Anterior cingulate cortex (tissue), 58 donors: ENCODE results near the gene ARMC12.
A peak's percentile ranks its signal among the peaks of the same experiment; 100 is the strongest.

ENCODE experiments used
- DNase-seq, 58 donors: peaks; one replicate each; lab custom pipeline; 2025; lab: John Stamatoyannopoulos, UW

Gene ARMC12

DNA sequence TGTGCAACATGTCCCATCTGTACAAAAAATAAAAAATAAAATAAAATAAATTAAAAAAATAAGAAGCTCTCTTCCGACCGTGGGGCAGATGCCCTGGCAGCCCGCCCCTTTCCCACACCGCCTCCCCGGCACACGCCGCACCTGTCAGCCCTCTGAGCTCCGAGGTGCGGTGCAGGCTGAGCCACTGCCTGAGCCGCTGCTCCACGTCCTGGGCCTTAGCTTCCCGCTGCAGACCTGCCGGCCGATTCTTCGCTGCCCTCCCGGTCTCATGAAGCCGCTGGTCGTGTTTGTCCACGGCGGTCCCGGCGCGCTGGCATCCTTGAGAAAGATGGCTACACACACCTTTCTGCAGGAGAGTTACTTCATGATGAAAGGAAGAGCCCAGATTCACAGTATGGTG lies 28.9 kb downstream of the ARMC12 start:
- no peak for DNase-seq

DNA sequence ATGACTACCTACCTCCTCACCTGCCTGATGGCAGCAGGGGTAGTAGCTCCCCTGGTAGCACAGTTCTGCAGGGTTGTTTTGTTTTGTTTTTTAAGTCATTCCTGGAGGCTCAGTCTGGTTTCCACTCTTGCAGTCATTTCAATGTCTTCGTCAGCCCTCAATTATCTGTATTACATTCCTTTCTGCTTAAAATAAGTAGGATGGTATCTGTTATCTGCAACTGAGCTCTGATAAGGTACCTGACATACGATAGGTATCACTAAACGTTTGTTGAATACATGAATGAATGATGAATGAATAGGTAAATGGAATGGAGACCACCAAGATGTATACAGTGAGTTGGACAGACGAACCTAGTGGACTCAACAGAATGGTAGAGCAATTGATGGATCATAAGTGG lies 32.4 kb downstream of the ARMC12 start:
- DNase-seq = no peak

DNA sequence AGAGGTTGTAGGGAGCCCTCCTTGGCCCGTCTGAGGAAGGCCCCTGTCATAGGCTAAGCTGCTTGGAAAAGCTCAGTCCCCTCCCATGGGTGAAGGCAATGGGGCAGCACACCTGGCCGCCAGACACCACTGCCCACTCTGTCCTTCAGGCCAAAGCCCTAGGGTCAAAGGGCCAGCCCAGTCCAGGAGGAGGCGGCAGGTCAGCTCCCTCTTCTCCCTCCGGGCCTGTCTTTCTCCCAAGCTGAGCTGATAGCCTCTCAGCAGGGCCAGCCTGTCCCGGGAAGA lies 34.5 kb downstream of the ARMC12 start:
- DNase-seq = no peak

DNA sequence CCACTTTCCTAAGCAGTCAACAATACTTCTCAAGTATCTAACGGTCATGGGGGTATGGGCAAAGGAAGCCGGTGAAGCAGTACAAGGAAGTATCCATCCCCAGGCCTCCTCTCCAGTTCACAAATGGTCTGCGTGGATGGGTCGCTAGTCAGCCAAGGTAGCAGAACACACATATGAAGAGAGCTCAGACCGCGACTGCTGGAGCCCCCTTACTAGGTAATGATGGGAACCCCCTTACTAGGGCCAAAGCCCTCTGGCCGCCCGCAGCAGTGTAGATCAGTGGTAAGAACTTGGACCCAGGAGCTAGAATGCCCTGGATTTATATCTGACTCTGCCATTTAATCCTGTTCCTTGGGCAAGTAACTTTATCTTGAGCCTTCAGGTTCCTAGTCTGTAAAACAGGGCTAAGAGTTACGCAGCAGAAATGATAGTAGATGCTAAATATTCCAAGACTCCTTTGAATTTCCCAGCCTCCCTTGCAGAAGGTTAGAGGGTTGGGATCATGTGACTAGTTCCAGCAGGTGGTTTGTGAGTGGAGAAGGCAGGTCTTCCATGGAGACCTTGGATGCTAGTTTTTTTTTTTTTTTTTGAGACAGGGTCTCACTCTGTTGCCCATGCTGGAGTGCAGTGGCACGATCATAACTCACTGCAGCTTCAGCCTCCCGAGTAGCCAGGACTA lies 37.4 kb downstream of the ARMC12 start:
- DNase-seq = no peak

DNA sequence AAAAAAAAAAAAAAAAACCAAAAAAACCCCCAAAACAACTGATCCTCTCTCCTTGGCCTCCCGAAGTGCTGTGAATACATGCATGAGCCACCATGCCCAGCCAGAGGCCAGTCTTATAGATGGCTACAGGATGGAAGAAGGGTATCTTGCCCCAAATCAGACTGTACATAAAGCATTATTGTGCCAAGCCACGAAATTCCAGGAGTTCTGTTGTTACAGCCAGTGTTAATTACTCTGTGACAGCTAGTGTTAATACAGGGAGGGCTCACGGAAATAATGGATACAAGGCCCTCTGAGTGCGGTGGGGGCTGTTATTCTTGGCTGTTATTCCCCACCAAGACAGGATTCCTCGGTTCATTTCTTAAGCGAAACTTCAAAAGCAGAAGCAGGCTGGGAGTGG lies 38.2 kb downstream of the ARMC12 start:
- DNase-seq = no peak

DNA sequence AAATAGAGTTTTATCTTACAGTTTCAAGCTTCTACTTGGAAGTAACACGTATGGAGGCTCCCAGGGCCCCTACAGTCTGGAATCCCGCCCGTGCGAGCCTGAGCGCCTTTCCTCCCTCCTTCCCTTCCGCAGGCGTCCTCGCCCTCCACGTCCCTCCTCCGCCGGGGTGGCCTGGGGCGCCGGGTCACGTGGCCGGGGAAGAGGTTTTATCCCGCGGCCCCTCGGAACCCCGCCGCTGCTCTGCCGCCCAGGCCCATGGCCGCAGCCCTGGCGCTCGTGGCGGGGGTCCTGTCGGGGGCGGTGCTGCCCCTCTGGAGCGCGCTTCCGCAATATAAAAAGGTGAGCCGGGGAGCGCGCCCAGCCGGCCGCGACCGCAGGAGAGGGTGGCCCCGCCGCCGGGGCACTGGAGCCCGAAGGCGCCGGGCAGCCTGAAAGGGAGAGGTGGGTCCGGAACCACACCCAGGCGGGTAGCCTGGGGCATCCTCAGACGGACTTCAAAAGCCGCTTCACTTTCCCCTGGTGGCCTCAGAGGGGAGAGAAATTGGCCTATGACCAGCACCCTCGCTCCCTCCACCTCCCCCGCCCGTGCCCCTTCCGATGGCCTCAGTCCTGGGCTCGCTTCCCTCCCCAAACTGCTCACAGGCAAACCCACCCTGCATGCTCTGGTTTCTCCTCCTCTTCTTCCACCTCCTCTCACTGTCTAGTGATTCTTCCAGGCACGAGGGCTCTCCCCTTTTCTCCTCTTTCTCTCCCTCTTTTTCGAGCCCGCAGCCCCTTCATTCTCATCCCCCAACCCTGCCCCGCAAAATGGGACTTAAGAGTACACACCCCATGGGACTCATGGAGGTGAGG lies 39.8 kb downstream of the ARMC12 start, which contains the start of gene CLPSL2:
Gene CLPSL2 (plus strand): TSS at position 235 of the 852 bp plus-strand sequence. CDS start 21 bp downstream, at position 256.
- DNase-seq = peak in 1 of 58 donors; percentile 7

DNA sequence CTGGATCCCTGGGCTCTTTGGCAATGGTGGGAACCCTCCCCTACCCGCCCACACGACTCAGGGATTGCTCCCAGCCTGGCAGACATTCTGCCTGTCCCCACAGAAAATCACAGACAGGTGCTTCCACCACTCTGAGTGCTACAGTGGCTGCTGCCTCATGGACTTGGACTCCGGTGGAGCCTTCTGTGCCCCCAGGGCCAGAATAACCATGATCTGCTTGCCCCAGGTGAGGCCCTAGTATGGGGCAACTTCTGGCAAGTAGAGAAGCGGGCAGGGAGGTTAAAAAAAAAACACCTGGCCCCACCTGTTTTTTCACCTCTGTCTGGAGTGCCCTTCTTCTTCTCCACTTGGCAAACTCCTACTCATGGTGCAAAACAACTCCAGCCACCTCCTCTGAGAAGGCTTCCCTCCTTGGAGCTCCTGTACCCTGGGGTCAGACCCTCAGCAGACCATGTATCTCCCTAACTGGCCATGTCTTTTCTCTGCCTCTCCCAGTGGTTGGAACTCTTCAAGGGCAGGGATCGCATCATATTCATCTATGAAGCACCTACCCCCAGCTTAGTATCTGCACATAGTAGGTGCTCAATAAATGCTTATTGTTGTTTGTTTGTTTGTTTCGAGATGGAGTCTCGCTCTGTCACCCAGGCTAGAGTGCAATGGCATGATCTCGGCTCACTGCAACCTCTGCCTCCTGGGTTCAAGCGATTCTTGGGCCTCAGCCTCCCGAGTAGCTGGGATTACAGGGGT lies 40.7 kb downstream of the ARMC12 start:
- no peak for DNase-seq

DNA sequence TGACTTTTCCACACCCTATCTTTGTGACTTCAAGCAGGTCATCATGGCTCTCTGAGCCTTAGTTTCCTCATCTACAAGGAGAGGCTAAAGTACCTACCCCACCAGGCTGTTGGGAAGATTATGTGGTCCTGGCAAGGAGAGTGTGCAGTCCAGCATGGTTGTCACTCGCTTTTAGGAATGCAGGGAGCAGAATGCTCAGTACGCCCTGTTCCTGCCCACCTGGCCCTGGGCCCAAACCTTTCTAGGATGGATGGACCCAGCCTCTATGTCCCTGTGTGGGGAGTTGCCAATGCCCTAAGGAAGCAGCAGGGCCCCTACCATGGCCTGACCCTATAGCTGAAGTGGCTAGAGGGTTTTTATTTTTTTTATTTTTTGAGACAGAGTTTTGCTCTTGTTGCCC lies 41.6 kb downstream of the ARMC12 start:
- no peak for DNase-seq

DNA sequence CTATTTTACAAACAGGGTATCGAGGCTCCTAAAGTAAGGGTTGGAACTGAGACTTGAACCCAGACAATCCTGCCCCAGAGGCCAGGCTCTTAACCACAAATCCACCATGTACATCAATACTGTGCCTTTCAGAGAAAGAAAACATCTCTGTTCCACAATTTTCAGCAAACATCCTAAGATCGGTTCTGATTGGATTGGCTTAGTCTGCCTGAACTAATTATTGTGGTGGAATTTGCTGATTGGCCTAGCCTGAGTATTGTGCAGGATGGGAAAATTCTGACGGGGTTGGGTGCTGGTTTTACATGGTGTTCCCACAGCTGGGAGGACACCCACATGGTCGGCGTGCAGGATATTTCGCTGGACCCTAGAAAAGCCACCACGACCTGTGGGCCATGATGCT lies 43.9 kb downstream of the ARMC12 start, which contains the start of gene CLPSL1:
Gene CLPSL1 (plus strand): TSS at position 301 of the 400 bp plus-strand sequence. CDS start 92 bp downstream, at position 393.
- no peak for DNase-seq

DNA sequence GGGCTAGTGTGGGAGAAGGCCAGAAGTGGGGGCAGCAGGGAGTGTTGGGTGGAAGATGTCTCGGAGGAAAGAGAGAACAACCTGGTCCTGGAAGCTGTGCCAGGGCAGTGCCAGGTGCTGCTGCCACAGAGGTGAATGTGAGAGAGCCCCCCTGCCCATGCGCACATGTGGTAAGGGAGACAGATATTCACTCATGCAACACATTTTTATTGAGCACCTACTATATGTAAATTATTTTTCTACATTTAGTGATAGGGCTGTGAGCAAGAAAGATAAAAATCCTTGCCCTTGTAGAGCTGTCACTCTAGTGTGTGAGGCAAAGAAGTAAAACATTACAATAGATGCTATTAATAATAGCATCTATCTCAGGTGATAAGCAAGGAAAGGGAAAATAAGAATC lies 44.5 kb downstream of the ARMC12 start:
- DNase-seq = no peak

DNA sequence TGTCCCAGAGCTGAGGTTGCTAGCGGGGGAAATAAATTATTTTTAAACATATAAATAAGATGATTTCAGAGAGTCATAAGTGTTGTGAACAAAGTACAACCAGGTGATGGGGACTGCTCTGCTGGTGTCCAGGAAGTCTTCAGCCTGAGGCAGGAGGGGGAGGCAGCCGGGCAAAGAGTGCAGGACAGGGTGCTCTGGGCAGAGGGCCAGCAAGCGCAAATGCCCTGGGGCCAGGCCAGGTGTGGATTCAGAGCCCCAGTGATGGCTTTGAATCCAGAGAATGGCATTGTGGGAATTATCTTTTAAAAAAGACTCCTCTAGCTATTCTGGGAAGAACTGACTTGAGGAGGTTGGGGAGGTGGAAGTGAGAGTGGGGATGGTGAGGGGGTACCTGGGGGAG lies 45.6 kb downstream of the ARMC12 start:
- DNase-seq = no peak

DNA sequence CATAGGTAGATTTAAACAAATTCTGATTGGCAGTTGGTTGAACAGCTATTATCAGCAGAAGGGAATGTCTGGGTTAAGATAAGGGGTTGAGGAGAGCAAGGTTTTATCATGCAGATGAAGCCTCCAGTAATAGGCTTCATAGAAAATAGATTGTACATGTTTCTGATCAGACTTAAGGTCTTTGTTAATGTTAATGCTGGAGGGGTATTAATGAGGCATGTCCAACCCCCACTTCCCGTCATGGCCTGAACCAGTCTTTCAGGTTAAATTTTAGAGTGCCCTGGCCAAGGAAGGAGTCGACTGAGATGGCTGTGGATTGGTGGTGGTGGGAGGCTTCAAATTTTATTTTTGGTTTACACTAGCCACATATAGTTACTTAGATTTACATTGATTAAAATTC lies 47.4 kb downstream of the ARMC12 start:
- DNase-seq = no peak

DNA sequence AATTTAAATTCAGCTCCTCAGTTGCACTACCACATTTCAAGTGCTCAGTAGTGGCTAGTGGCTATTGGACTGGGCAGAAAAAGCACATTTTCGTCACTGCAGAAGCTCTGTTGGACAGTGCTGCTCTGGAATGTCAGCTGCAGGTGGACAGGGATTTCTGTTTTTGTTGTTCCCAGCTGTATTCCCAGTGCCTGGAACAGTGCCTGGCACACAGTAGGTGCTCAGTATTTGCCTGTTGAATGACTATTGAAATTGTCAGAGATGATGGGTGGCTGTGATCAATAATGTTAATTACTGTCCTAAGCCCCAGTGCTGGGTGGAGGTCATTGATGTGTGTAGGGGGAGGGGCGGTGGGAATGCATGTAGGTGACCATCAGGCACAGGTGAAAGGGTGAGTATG lies 49.4 kb downstream of the ARMC12 start:
- no peak for DNase-seq

DNA sequence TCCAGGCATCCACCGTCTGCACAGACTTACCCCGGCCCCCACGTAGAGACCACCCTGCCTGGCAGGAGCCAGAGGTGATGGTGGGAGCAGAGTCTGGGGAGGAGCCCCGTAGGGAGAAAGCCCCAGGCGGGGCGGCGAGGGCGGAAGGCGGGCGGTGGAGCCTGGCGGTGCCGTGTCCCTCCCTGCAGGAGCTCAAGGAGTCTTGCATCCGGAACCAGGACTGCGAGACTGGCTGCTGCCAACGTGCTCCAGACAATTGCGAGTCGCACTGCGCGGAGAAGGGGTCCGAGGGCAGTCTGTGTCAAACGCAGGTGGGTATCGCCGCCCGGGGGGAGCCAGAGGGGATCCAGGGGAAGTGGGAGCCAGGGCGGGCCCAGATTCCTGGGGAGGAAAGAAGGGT lies 50.0 kb downstream of the ARMC12 start:
- no peak for DNase-seq

DNA sequence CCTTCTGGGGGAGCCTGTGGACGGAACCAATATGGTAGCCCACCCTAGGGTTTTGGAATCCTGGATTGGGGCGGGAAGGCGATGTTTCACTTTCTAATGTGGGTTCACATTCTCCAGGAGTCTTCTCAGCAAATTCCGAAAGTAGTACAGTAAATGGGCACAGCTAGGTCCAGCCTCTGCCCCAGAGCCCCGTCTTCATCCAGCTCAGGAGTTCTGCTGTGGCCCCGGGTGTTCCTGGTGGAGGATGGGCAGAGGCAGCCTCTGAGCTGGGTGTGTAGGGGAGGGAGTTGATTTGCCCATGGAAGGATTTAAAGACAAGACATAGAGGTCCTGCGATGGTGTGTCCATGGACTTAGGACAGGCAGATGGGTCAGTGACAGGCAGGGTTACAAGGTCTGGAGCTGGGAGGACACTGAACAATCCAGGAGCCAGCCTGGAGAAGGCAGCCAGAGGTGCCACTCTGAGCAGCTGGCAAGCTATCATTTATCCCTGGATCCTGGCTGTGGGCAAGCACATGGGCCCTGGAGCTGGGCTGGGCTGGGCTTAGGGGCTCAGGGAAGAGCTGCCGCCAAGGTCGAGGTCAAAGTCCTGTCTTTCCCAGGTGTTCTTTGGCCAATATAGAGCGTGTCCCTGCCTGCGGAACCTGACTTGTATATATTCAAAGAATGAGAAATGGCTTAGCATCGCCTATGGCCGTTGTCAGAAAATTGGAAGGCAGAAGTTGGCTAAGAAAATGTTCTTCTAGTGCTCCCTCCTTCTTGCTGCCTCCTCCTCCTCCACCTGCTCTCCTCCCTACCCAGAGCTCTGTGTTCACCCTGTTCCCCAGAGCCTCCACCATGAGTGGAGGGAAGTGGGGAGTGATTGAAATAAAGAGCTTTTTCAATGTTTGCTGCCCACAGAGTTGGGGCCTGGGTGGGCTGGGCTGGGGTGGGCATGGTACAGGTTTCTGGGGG lies 50.7 kb downstream of the ARMC12 start:
- DNase-seq = no peak

DNA sequence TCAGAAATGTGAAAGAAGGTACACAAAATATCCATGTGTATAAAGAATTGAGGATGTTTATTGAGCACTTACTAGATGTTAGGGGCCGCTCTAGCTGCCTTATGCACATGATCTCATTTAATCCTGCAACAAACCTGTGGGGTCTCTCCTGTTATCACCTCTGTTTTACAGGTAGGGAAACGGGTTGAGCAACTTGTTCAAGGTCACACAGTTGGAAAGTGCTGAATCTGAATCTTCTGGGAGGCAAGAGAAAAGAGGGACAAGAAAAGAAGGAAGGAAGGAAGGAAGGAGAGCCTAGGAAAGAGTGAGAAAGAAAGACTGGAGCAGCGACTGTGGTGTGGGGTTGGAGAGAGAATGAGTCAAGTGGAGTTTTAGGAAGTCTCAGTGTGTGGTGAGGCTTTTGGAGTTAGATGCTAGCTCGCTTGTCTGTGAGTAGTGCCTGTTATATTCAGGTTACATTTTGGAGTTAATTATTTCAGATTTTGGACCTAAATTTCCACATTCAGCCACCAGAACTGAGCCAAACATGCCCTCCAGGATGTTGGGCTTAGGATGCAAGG lies 51.7 kb downstream of the ARMC12 start:
- DNase-seq = no peak

DNA sequence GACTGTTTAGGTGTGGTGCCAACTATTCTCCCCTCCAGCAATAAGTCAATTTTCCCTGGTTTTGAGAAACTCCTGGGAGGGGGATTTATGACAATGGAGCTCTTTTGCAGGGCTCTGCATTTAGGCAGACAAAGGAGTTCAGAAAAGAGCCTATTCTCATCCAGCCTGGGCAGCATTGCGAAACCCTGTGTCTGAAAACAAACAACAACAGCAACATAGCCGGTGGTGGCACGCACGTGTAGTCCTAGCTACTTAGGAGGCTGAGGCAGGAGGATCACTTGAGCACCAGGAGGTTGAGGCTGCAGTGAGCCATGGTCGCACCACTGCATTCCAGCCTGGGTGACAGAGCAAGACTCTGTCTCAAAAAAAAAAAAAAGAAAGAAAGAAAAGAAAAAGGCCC lies 53.9 kb downstream of the ARMC12 start:
- no peak for DNase-seq

DNA sequence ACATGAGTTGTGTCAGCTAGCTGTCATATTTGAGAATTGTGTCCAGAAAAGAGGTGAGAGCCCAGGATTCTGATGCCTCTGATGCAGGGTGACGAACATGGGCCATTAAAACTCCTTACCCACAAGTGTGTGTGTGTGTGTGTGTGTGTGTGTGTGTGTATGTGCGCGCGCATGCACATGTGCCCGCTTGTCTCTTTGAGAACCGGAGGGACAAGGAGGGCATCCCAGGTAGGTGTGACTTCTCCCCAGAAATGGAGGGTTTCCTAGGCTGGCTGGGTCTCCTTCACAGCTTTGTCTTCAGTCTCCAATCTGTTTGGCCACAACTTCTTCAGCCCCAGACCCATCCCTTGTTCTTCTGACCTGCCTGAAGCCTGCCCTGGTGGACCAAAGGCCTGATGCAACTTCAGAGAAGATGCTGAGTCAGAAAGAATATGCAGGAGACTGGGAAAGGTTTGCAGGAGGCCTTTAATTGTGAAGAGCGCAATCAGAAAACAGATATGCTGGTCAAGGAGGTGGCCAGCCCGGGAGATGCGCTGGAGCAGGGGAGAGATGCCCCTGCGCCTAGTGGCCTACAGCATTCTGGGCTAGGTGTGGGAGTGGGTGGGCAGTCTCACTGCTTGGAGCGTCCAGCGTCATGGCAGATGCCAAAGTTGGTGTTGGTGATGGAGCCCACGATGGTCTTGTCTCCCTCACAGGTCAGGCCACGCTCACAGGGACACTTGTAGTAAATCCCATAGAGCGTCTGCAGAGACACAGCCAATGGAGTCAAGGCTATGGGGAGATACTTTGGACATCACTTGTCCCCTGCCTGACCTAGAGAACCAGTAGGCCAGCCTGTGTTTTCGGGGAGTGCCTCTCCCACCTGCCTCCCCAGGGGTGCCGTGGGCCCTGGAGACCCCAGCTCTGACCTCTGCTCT lies 58.0 kb downstream of the ARMC12 start:
- no peak for DNase-seq
